Activated naive CD8-positive, alpha-beta T cell treated with anti-CD3 and anti-CD28 coated beads for 36 hours (primary cell): Measurements from ENCODE around the gene LRMDA. TPM values are rescaled to one million over a fixed set of nuclear protein-coding genes. Genes with fewer than 3 reads are reported as not detected.

ENCODE experiments used
- DNase-seq: peaks from one replicate; pipeline ENCODE4 v3.0.0; 2021
- H3K27ac Mint-ChIP-seq: one replicate; pipeline ENCODE4 v1.8.0; 2022; ENCODE audit warnings: mild to moderate bottlenecking, moderate library complexity, mixed read lengths
- H3K27me3 Mint-ChIP-seq: one replicate; pipeline ENCODE4 v1.8.0; 2022; ENCODE audit warnings: mild to moderate bottlenecking, mixed read lengths
- H3K36me3 Mint-ChIP-seq: one replicate; pipeline ENCODE4 v1.8.0; 2021; ENCODE audit warnings: mild to moderate bottlenecking, mixed read lengths
- H3K4me1 Mint-ChIP-seq: one replicate; pipeline ENCODE4 v1.8.0; 2021; ENCODE audit warnings: mixed read lengths
- H3K4me3 Mint-ChIP-seq: one replicate; pipeline ENCODE4 v1.8.0; 2022; ENCODE audit warnings: mild to moderate bottlenecking, moderate library complexity, mixed read lengths
- H3K9me3 Mint-ChIP-seq: one replicate; pipeline ENCODE4 v1.8.0; 2022; ENCODE audit warnings: mixed read lengths
- total RNA-seq, 2 experiments: library from RNA; stranded (reverse); gene quantifications; one replicate each; pipeline ENCODE4 v1.2.3, GENCODE V29; 2021

The LRMDA gene
- total RNA-seq, 2 experiments from 2014 or later: not detected

DNA sequence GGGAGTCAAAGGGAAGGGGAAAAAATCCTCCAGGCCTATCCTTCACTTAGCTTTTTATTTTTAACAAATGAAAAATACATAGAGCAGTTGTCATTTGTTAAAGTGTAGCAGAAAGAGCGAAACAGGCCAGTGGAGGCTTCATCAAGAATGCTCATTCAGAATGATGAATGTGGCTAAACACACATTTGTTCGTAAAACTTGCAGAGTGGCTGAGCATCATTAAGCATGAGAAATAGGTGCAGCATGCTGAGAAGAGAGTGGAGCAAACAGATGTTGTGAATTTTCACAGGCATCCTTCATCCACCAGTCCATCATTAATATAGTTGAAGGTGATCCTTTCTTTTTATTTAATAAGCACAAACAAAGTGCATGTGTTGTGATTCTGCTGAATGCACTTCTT is 407.6 kb downstream of the LRMDA start:
- DNase-seq: no peak
- H3K9me3 Mint-ChIP-seq: no peaks in the 10 kb centered on the region
- no peak overlapping the region for H3K27ac Mint-ChIP-seq
- no peak overlapping the region for H3K4me3 Mint-ChIP-seq
- H3K27me3 Mint-ChIP-seq: no peaks in the 10 kb centered on the region
- H3K4me1 Mint-ChIP-seq: no peaks in the 10 kb centered on the region
- H3K36me3 Mint-ChIP-seq: no peaks in the 10 kb centered on the region

DNA sequence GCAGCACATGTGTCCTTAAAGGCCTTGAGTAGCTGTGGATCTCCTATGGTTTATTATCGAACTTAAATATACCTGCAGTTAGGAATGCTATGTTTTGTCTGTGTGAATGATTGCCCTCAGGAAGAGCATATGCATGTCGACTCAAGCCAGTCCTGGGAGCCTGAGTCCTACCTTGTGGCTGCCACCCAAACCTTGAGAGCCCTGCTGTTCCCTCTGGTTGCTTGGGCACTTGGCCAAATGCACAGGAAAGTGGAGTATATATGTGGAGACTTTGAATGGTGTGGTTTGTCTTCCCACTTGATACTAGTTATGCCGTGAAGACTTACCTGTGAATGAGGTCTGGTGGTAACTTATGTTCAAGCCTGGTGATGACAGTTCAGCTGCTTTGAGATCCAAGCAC is 409.8 kb downstream of the LRMDA start:
- no peak for DNase-seq
- Mint-ChIP-seq H3K4me3 (no peak overlapping the region), H3K27ac (no peak overlapping the region), H3K4me1 (no peaks in the 10 kb centered on the region), H3K9me3 (no peaks in the 10 kb centered on the region), H3K36me3 (no peaks in the 10 kb centered on the region), H3K27me3 (peaks cover 3% of the 10 kb centered on the region)

DNA sequence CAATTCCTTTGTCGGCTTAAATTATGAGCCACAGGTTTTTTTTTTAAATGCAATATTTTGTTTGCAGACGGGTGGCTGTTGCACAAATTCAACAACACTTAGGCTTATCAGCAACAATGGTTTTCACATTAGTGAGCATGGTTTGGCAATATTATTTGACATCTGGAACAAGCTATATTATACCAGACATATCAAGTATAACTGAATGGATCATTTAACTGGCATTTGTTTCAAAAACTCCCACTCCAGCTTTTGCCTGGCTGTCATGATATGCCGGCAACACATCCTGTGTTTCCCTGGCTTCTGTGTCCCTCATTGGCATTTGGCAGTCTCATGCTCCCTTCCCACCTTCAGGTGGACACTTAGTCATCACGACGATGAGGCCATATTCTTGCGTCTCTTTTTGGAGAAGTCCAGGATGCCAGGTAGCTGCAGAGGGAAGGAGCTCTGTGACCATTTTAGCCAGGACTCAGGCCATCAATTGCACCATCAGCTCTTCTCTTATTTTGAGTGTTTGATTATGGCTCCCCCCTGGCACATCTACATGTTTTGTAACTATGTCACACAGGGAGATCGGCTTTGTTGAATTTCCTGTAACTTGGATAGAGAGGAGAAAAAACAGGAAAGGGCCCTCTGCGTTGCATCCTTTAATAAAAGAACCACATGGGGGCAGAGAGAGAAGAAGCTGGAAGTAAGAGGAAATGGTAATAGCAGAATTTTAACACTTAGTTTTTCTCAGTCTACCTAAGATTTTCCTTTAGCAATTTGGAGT is 413.9 kb downstream of the LRMDA start:
- H3K9me3 Mint-ChIP-seq: no peaks in the 10 kb centered on the region
- no peak for DNase-seq
- H3K4me3 Mint-ChIP-seq: no peak overlapping the region
- no peak overlapping the region for H3K27ac Mint-ChIP-seq
- H3K36me3 Mint-ChIP-seq: no peaks in the 10 kb centered on the region
- peaks cover 3% of the 10 kb centered on the region for H3K27me3 Mint-ChIP-seq
- no peaks in the 10 kb centered on the region for H3K4me1 Mint-ChIP-seq

DNA sequence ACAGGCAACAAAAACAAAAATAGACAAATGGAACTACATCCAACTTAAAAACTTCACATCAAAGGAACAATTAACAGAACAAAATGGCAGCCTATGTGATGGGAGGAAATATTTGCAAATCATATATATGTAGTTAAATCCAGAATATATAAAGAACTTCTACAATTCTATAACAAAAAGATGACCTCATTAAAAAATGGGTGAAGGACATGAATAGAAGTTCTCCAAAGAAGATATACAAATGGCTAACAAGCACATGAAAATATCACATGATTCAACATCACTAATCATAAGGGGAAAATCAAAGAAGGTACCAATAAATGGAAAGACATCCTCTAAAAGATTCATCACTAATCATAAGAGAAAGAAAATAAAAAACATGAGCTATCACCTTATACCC is 416.1 kb downstream of the LRMDA start:
- Mint-ChIP-seq H3K27me3 (peaks cover 3% of the 10 kb centered on the region), H3K9me3 (no peaks in the 10 kb centered on the region), H3K36me3 (no peaks in the 10 kb centered on the region), H3K4me3 (no peak overlapping the region), H3K4me1 (no peaks in the 10 kb centered on the region), H3K27ac (no peak overlapping the region)
- no peak for DNase-seq

DNA sequence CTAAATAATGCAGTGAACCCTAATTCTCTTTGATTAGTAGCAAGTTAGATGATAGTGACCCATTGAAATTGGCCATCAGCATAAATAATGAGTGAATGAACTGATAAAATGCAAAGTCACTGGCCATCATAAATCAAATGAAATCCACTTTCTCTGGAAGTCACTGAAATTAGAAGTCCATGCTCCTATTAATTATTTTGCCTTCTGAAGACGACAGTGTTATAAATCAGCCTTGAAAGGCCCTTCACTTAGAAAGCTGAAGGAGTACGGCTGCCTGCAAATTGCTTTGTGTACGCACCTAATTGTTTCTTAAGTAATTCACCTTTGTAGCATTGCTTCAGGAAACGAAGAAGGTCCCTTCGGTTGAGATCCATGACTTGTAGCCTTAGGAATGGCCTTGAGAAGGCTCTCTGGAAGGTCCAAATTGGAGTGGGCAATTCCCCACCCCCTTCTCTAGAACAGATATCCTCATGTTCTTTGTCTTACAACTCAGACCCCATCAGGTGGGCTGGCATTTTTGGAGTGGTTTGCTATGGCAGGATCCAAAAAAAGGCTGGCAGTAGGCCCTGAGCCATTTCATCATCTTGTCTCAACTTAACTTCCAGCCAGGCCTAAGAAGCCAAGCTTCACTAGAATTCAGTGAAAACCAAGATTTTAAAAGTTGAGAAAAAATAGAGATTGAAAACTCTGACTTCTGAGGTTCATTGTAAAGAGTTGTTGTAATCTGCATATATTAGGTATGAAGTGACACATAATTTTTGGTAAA is 420.3 kb downstream of the LRMDA start:
- H3K36me3 Mint-ChIP-seq: no peaks in the 10 kb centered on the region
- no peak overlapping the region for H3K4me3 Mint-ChIP-seq
- H3K9me3 Mint-ChIP-seq: no peaks in the 10 kb centered on the region
- H3K27ac Mint-ChIP-seq: no peak overlapping the region
- no peak for DNase-seq
- H3K27me3 Mint-ChIP-seq: no peaks in the 10 kb centered on the region
- no peaks in the 10 kb centered on the region for H3K4me1 Mint-ChIP-seq

DNA sequence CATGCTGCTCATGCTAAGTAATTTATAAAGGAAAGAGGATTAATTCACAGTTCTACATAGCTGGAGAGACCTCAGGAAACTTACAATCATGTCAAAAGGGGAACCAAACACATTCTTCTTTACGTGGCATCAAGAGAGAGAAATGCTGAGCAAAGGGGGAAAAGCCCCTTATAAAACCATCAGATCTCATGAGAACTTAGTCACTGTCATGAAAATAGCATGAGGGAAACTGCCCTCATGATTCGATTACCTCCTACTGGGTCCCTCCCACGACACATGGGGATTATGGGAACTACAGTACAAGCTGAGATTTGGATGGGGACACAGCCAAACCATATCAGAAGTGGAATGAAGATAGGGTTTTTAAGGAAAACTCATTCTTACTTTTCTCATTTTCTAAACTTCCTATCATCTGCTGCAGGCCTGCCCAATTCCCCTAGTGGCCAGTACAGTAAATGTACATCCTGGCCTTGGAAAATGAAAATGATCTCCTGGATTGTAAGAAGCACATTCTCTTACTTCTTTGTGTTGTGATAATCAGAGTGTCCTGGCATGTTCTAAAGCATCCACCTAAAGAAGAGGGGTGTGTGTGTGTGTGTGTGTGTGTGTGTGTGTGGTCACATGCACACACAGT is 421.5 kb downstream of the LRMDA start:
- no peak overlapping the region for H3K4me3 Mint-ChIP-seq
- no peaks in the 10 kb centered on the region for H3K4me1 Mint-ChIP-seq
- no peak for DNase-seq
- no peaks in the 10 kb centered on the region for H3K9me3 Mint-ChIP-seq
- no peak overlapping the region for H3K27ac Mint-ChIP-seq
- no peaks in the 10 kb centered on the region for H3K27me3 Mint-ChIP-seq
- no peaks in the 10 kb centered on the region for H3K36me3 Mint-ChIP-seq

DNA sequence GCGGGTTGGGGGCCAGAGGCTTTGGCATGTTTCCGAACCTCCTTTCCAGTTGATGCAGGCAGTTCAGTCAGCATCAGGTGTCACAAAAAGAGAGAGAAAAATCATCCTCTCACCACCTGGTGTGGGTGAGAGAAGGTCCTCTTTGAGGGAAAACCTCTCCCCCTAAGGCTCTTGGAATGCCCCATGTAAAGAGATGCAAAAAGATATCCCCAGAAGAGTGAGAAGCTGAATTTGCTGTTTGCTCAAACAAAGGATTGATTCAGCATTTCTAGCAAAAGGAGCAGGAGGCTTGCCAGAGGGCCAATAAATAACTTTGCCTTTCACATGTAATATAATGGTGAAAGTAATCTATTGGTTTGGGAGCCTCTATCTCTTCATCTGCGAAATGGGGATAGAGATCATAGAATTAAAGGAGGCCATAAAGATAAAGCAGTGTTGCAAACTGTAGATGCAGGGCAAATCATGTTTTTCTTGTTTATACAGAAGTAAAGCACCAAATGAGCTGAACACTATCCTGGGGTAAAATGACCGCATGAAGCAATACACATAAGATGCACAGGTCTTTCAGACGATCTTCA is 425.9 kb downstream of the LRMDA start:
- Mint-ChIP-seq H3K9me3 (no peaks in the 10 kb centered on the region), H3K4me1 (no peaks in the 10 kb centered on the region), H3K27me3 (no peaks in the 10 kb centered on the region), H3K4me3 (no peak overlapping the region), H3K36me3 (no peaks in the 10 kb centered on the region), H3K27ac (no peak overlapping the region)
- DNase-seq: no peak

DNA sequence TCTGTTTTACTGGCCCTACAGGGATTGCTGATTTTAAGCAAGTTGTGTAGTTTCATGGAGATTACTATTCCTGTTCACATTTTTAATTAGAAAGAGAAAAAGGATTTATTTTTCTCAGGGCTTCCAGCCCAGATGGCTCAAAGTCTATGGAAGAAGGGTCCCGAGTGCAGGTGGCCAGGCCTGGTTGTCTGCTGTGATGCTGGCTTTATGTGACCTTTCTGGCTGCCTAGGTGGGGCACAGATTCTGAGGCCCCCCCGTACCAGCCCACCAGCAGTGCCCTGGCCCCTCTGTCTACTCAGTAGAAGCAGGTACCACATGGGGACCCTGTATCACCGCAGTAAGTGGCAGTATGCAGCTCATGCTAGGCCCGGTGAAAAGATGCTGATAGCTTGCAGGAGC is 426.5 kb downstream of the LRMDA start:
- H3K4me1 Mint-ChIP-seq: no peaks in the 10 kb centered on the region
- H3K4me3 Mint-ChIP-seq: no peak overlapping the region
- no peaks in the 10 kb centered on the region for H3K9me3 Mint-ChIP-seq
- no peaks in the 10 kb centered on the region for H3K27me3 Mint-ChIP-seq
- no peak for DNase-seq
- H3K27ac Mint-ChIP-seq: no peak overlapping the region
- no peaks in the 10 kb centered on the region for H3K36me3 Mint-ChIP-seq

DNA sequence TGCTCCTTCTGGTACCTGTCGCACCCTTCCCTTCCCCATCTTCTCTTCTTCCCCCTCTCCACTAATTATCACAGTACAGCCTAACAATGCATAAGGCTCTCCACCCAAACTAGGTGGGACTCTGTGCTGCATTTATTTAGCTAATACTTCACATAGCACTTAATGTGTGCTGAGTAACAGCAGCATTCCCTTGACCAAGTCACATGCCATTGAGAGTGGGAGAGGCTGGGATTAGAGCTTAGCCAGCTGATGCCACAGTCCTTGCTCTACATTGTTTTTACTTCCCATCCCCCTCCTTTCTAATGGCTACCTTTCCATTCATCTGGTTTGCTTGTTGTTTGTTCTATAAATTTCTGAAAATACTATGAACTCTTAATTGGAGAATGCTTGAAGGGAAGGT is 426.9 kb downstream of the LRMDA start:
- H3K27ac Mint-ChIP-seq: no peak overlapping the region

DNA sequence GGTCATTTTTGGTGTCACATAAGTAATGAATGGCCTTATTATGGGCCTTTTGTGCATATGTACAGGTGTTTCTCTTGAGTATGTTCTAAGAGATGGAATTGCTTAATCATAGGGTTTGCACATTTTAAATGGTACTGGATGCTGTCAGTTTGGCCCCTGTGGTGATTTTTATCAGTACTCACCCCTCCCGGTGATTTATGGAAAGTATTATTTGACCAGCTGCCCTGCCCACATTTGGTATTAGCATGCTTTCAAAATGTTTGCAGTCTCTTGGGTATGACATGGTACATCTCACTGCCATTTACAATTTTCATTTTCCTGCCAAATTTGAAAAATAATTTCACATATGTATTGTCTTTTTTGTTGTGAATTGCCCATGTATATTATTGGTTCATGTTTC is 427.7 kb downstream of the LRMDA start:
- H3K36me3 Mint-ChIP-seq: no peaks in the 10 kb centered on the region
- no peaks in the 10 kb centered on the region for H3K27me3 Mint-ChIP-seq
- H3K9me3 Mint-ChIP-seq: no peaks in the 10 kb centered on the region
- no peaks in the 10 kb centered on the region for H3K4me1 Mint-ChIP-seq
- no peak for DNase-seq
- no peak overlapping the region for H3K4me3 Mint-ChIP-seq
- H3K27ac Mint-ChIP-seq: no peak overlapping the region

More for the DNA sequence above, 426.9 kb downstream of the LRMDA start:
- H3K27me3 Mint-ChIP-seq: no peaks in the 10 kb centered on the region
- H3K9me3 Mint-ChIP-seq: no peaks in the 10 kb centered on the region
- no peak for DNase-seq
- H3K36me3 Mint-ChIP-seq: no peaks in the 10 kb centered on the region
- H3K4me3 Mint-ChIP-seq: no peak overlapping the region
- no peaks in the 10 kb centered on the region for H3K4me1 Mint-ChIP-seq

DNA sequence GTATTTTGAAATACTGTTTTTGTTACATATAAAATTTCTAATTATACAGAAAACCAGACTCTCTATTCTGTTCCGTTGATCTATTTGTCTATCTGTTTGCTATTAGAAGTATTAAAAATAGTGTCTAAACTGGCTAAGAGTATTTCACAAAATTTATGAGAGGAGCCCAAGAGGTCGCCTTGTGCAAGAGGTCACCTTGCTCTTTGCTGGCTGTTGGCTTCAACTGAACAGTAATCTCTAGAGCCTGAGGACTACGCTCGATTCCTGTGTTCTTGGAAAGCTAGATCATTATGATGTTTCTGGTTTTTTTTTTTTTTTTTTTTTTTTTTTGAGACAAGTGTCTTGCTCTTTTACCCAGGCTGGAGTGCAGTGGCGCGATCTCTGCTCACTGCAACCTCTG is 428.6 kb downstream of the LRMDA start:
- H3K27ac Mint-ChIP-seq: no peak overlapping the region
- no peak overlapping the region for H3K4me3 Mint-ChIP-seq
- H3K4me1 Mint-ChIP-seq: no peaks in the 10 kb centered on the region
- no peaks in the 10 kb centered on the region for H3K36me3 Mint-ChIP-seq
- no peaks in the 10 kb centered on the region for H3K27me3 Mint-ChIP-seq
- DNase-seq: no peak
- H3K9me3 Mint-ChIP-seq: no peaks in the 10 kb centered on the region

DNA sequence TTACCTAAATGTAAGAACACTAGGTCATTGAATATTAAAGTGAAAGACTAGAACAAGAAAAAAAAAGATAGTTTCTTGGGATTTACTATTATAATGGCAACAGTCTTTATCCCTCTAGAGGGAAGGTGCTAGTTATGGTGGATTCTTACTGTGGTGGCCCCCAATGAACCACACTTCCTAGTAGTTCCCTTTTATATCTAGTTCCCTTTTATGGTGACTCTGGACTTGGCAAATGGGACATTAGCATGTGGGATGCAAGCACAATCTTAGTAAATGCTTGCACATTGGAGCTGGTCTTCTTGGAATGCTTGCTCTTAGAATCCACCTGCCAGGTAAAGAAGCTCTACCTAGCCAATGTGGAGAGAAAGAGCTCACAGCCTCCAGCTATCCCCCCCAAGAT is 430.2 kb downstream of the LRMDA start:
- H3K4me3 Mint-ChIP-seq: no peak overlapping the region
- no peaks in the 10 kb centered on the region for H3K27me3 Mint-ChIP-seq
- H3K4me1 Mint-ChIP-seq: no peaks in the 10 kb centered on the region
- no peaks in the 10 kb centered on the region for H3K9me3 Mint-ChIP-seq
- H3K27ac Mint-ChIP-seq: no peak overlapping the region
- DNase-seq: no peak
- H3K36me3 Mint-ChIP-seq: no peaks in the 10 kb centered on the region

DNA sequence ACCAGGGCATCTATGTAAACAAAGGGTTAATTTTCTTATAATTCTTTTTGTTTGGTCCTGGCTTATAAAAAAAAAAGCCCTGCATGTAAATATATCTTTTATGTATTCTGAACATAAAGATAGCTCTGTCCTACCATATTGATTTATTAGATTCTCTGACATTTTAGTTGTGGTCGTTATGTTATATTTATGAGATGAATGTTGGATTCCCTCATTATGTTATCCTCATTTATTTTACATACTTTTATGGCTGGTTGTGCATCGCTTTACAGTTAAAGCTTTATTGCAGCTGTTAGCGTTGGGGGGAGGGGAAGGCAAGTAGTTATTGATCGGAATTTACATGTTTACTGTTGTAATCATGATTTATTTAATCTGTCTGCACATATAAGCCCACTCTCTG is 431.5 kb downstream of the LRMDA start:
- Mint-ChIP-seq H3K36me3 (no peaks in the 10 kb centered on the region), H3K4me3 (no peak overlapping the region), H3K27me3 (peaks cover under 1% of the 10 kb centered on the region), H3K27ac (no peak overlapping the region), H3K9me3 (no peaks in the 10 kb centered on the region), H3K4me1 (no peaks in the 10 kb centered on the region)
- DNase-seq: no peak

DNA sequence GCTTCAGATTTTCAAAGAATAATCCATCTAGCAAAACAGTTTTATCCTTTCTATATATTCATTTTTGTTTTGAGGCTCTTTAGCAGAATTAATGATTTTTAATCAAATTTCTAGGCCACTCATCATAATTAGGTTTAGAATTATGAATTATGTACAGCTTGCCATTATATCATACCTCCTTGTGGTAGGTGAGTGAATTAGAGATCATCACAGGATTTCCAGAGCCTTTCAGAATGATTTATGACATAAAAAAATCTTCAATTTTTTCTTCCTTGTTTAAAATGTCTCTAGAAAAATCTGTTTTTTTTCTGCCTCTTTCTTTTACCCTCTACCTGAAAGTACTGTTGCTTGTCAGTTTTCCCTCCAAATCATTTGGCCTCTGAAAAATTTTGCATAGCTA is 433.3 kb downstream of the LRMDA start:
- Mint-ChIP-seq H3K4me3 (no peak overlapping the region), H3K27ac (no peak overlapping the region), H3K9me3 (no peaks in the 10 kb centered on the region), H3K27me3 (peaks cover 3% of the 10 kb centered on the region), H3K36me3 (no peaks in the 10 kb centered on the region), H3K4me1 (no peaks in the 10 kb centered on the region)
- no peak for DNase-seq
